ENCODE data around the gene THEM4.

The THEM4 gene

GRCh38 chr1:151837197-151837596 lies 72.1 kb downstream of the THEM4 start:
- no peak for DNase-seq (ENCODE audit: low read depth)

GRCh38 chr1:151835596-151835995 lies 73.7 kb downstream of the THEM4 start:
- DNase-seq (ENCODE audit: low read depth), result no peak

- DNase-seq (ENCODE audit: low read depth), result no peak
Measured at GRCh38 chr1:151834239-151834638, 75.1 kb downstream of the THEM4 start.

GRCh38 chr1:151833172-151833900 lies 76.0 kb downstream of the THEM4 start:
- no peak for DNase-seq (ENCODE audit: low read depth)

GRCh38 chr1:151832318-151832980 lies 76.9 kb downstream of the THEM4 start:
- peak; percentile 23 for DNase-seq (ENCODE audit: low read depth)

- DNase-seq (ENCODE audit: low read depth), result no peak
Measured at GRCh38 chr1:151831605-151832004, 77.7 kb downstream of the THEM4 start, which contains the start of gene RORC. RORC (minus strand) TSS chr1:151831802; CDS start chr1:151831764, 38 bp downstream.

GRCh38 chr1:151831256-151831591 lies 78.1 kb downstream of the THEM4 start:
- DNase-seq (ENCODE audit: low read depth), result no peak

GRCh38 chr1:151830055-151830454 lies 79.3 kb downstream of the THEM4 start:
- no peak for DNase-seq (ENCODE audit: low read depth)

GRCh38 chr1:151829352-151830046 lies 79.8 kb downstream of the THEM4 start:
- DNase-seq (ENCODE audit: low read depth), result no peak

GRCh38 chr1:151828921-151829320 lies 80.4 kb downstream of the THEM4 start:
- no peak for DNase-seq (ENCODE audit: low read depth)

GRCh38 chr1:151827853-151828252 lies 81.5 kb downstream of the THEM4 start:
- no peak for DNase-seq (ENCODE audit: low read depth)

GRCh38 chr1:151825751-151826660 lies 83.3 kb downstream of the THEM4 start:
- DNase-seq (ENCODE audit: low read depth), result no peak

GRCh38 chr1:151825204-151825603 lies 84.1 kb downstream of the THEM4 start:
- no peak for DNase-seq (ENCODE audit: low read depth)
